ENCODE data around the gene KLHL6.

GRCh38 chr3:183578179-183578578 is 22.7 kb upstream of the KLHL6 start:
- TF ChIP-seq EZH2phosphoT487 (IDR thresholded peaks at IDR 0.05; ENCODE audit: low read depth, severe bottlenecking, unreplicated experiment) (no peak), CTCF (IDR thresholded peaks at IDR 0.05; ENCODE audit: poor library complexity) (no peak), EZH2 (IDR thresholded peaks at IDR 0.05; ENCODE audit: borderline replicate concordance) (no peak)
